ENCODE results near the gene SLFNL1.

- TF ChIP-seq POLR2A (IDR thresholded peaks at IDR 0.05; ENCODE audit: low read depth, low read length) = peak; percentile 52; the same call in 1 of the 2 replicates
- 0 out of 2 replicates have a peak, but pooled peaks have one; percentile 7 for TF ChIP-seq POLR2AphosphoS5 (IDR thresholded peaks at IDR 0.05; ENCODE audit: low read depth, low read length)
- no peak for TF ChIP-seq TAF1 (IDR thresholded peaks at IDR 0.05; ENCODE audit: borderline replicate concordance, low read depth, low read length)
Measured at GRCh38 chr1:40980453-40981121, 40.9 kb downstream of the SLFNL1 start.
